Body of pancreas (tissue), 4 donors: Measurements from ENCODE around the gene DNAJC6. TPM values are rescaled to one million over a fixed set of nuclear protein-coding genes. Genes with fewer than 3 reads are reported as not detected.
"Not testable (repeated sequence)": the region's sequence is repeated elsewhere in the genome, so short reads cannot be mapped to it uniquely, and the experiment has no call there.

Experiments used
- ATAC-seq: fragments of 150-250 bp; one replicate; pipeline ENCODE4 v1.9.1; 2016
- DNase-seq, 4 donors: peaks; one replicate each; pipeline ENCODE4 v3.0.0-alpha.2; 2019
- H3K27ac ChIP-seq, 4 donors: fragments of 200-600 bp; sonication (generic); 1 replicate in 3 of 4; 2 replicates in 1 of 4; pipeline versions ENCODE4 v1.5.1 to v1.6.1; 2016 to 2019; ENCODE audit warnings: mild to moderate bottlenecking in 1 of 4, mixed read lengths in 1 of 4, moderate library complexity in 1 of 4
- H3K27me3 ChIP-seq, 2 donors: fragments of 200-600 bp; sonication (generic); one replicate each; pipeline ENCODE4 v1.6.0; 2016; ENCODE audit warnings: mild to moderate bottlenecking in 1 of 2
- H3K36me3 ChIP-seq, 2 donors: fragments of 200-600 bp; sonication (generic); replicated peaks in 1 of 2; 2 replicates each; pipeline ENCODE4 v1.5.1; 2016; ENCODE audit warnings: low read depth in 2 of 2; ENCODE audit not compliant: insufficient read depth in 1 of 2
- H3K4me1 ChIP-seq: fragments of 200-600 bp; sonication (generic); one replicate; pipeline ENCODE4 v1.6.0; 2016
- H3K4me3 ChIP-seq, 2 donors: fragments of 200-600 bp; sonication (generic); 1 replicate in 1 of 2; 2 replicates in 1 of 2; pipeline ENCODE4 v1.5.1; 2016 to 2019
- H3K9me3 ChIP-seq, 3 donors: fragments of 200-600 bp; sonication (generic); 1 replicate in 2 of 3; 2 replicates in 1 of 3; pipeline ENCODE4 v1.5.1; 2016
- CTCF ChIP-seq, 7 experiments: fragments of 450-650 bp in 4 of 7; fragments of 200-600 bp in 3 of 7; sonication (generic) in 3 of 7; IDR thresholded peaks; one replicate each; pipeline ENCODE4 v1.5.1; 2016 to 2019; ENCODE audit warnings: antibody characterized with exemption in 7 of 7
- POLR2A ChIP-seq, 3 donors: fragments of 450-650 bp; IDR thresholded peaks; one replicate each; pipeline ENCODE4 v1.6.1; 2016; ENCODE audit warnings: antibody characterized with exemption in 3 of 3, mild to moderate bottlenecking in 2 of 3
- WGBS, 2 donors: methylation state at CpG; one replicate each; pipeline ENCODE4 v1.1.5; 2017; 5-methylcytosine and 5-hydroxymethylcytosine counted together
- intact Hi-C: fragments of 100-400 bp; cut with DNase I; formaldehyde crosslinking; loops from one replicate; pipeline ENCODE4 v1.15.1; 2023
- total RNA-seq, 2 donors: library from RNA; depleted of rRNA; stranded (reverse); fragments of >200 nt; gene quantifications; one replicate each; pipeline ENCODE4 v1.1.0, GENCODE V29; 2016

The DNAJC6 gene
- total RNA-seq, 2 donors from 2014 or later, result 0.99 to 2.3 TPM

- WGBS, 2 donors, result 80 to 82% methylated on average over 3 of the region's 3 CpGs
- no peaks in the 10 kb centered on the region for H3K9me3 ChIP-seq
- TF ChIP-seq POLR2A (IDR thresholded peaks at IDR 0.05) (no peak), CTCF (IDR thresholded peaks at IDR 0.05) (no peak)
- no peak overlapping the region for H3K4me3 ChIP-seq
- no peak overlapping the region for H3K27ac ChIP-seq
- intact Hi-C loops, result no loop called here
- no peaks in the 10 kb centered on the region for H3K27me3 ChIP-seq
- DNase-seq (no peak), ATAC-seq (no peak)
- no peaks in the 10 kb centered on the region for H3K36me3 ChIP-seq
- H3K4me1 ChIP-seq, result no peaks in the 10 kb centered on the region
Measured at GRCh38 chr1:65284229-65284628, 25.1 kb upstream of the DNAJC6 start.

DNA sequence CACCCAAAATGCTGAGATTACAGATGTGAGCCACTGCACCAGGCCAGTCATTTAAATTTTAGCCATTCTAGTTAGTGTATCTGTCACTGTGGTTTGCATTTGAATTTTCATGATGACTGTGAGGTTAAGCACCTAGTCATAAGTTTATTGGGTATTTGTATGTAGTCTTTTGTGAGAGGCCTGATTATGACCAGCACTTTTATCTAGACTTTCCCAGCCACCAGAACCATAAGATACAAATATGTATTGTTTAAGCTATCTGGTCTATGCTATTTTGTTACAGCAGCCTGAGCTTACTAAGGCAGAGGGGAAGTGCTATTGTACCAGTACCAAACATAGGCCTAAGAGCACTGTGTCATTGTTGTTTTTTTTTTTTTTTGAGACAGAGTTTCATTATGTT, 19.9 kb upstream of the DNAJC6 start:
- ATAC-seq (no peak), DNase-seq (no peak)
- no peaks in the 10 kb centered on the region for H3K4me1 ChIP-seq
- H3K9me3 ChIP-seq, result no peaks in the 10 kb centered on the region
- no peak overlapping the region for H3K4me3 ChIP-seq
- H3K27ac ChIP-seq, result no peak overlapping the region
- no peaks in the 10 kb centered on the region for H3K36me3 ChIP-seq
- no peaks in the 10 kb centered on the region for H3K27me3 ChIP-seq
- intact Hi-C loops, result no loop called here
- TF ChIP-seq CTCF (IDR thresholded peaks at IDR 0.05), result no peak
- TF ChIP-seq POLR2A (IDR thresholded peaks at IDR 0.05), result no peak

GRCh38 chr1:65291818-65292217, 17.5 kb upstream of the DNAJC6 start:
- H3K36me3 ChIP-seq, H3K9me3 ChIP-seq, intact Hi-C loops, H3K27me3 ChIP-seq, DNase-seq, H3K27ac ChIP-seq, ATAC-seq, H3K4me1 ChIP-seq, H3K4me3 ChIP-seq: not testable (repeated sequence)
- WGBS, 2 donors, result 86 to 94% methylated on average over 9 of the region's 9 CpGs

- ATAC-seq (no peak), DNase-seq (no peak)
- H3K27ac ChIP-seq, result no peak overlapping the region
- no peak overlapping the region for H3K4me3 ChIP-seq
- intact Hi-C loops, result no loop called here
- no peaks in the 10 kb centered on the region for H3K9me3 ChIP-seq
- TF ChIP-seq CTCF (IDR thresholded peaks at IDR 0.05) (no peak), POLR2A (IDR thresholded peaks at IDR 0.05) (no peak)
- no peaks in the 10 kb centered on the region for H3K4me1 ChIP-seq
- H3K27me3 ChIP-seq, result no peaks in the 10 kb centered on the region
- 85 to 88% methylated on average over 2 of the region's 2 CpGs for WGBS, 2 donors
- H3K36me3 ChIP-seq, result no peaks in the 10 kb centered on the region
Measured at GRCh38 chr1:65292861-65293593, 16.3 kb upstream of the DNAJC6 start.

DNA sequence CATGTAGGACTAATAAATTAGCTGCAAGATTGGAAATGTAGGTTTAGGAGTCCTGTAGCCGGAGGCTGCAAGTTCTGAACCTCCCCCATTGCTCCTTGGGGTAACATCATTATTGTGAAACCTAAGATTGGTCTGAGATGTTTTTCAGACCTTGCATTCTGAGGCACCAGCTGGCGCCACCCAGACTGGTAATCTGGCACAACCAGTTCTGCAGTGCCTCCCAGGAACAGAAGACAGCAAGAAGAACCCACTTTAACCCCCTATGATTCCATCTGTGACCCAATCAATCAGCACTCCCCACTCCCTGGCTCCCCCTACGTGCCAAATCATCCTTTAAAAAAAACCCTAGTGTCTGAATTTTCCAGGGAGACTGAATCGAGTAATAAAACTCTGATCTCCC, 11.6 kb upstream of the DNAJC6 start:
- Histone ChIP-seq H3K27me3 (no peaks in the 10 kb centered on the region), H3K4me1 (no peaks in the 10 kb centered on the region), H3K27ac (no peak overlapping the region), H3K36me3 (no peaks in the 10 kb centered on the region), H3K4me3 (no peak overlapping the region), H3K9me3 (no peaks in the 10 kb centered on the region)
- TF ChIP-seq POLR2A (IDR thresholded peaks at IDR 0.05) (no peak), CTCF (IDR thresholded peaks at IDR 0.05) (no peak)
- WGBS, 2 donors, result 88% methylated on average over 4 of the region's 4 CpGs
- DNase-seq, result no peak
- ATAC-seq, result no peak
- intact Hi-C loops, result no loop called here
